Activated naive CD4-positive, alpha-beta T cell treated with anti-CD3 and anti-CD28 coated beads for 36 hours (primary cell): ENCODE measurements around the gene TMEM39A. TPM values are rescaled to one million over a fixed set of nuclear protein-coding genes. Genes with fewer than 3 reads are reported as not detected.
A peak's percentile ranks its signal among the peaks of the same experiment; 100 is the strongest.

Source experiments
- CTCF ChIA-PET: fragments of 350-600 bp; sonication (Branson Sonifier 250); formaldehyde crosslinking; loops from one replicate; lab custom pipeline; 2021; ENCODE audit warnings: antibody characterized with exemption; lab: Charles Lee
- DNase-seq: peaks from one replicate; pipeline ENCODE4 v3.0.0-alpha.2; 2020
- H3K27ac Mint-ChIP-seq: one replicate; pipeline ENCODE4 v1.8.0; 2021; ENCODE audit warnings: mild to moderate bottlenecking, mixed read lengths
- H3K27me3 Mint-ChIP-seq: one replicate; pipeline ENCODE4 v1.8.0; 2021; ENCODE audit warnings: low read depth, mixed read lengths
- H3K36me3 Mint-ChIP-seq: one replicate; pipeline ENCODE4 v1.8.0; 2021; ENCODE audit warnings: low read depth, mixed read lengths
- H3K4me1 Mint-ChIP-seq: one replicate; pipeline ENCODE4 v1.8.0; 2021; ENCODE audit warnings: low read depth, mixed read lengths
- H3K4me3 Mint-ChIP-seq: one replicate; pipeline ENCODE4 v1.8.0; 2021; ENCODE audit warnings: mild to moderate bottlenecking, moderate library complexity, mixed read lengths
- H3K9me3 Mint-ChIP-seq: one replicate; pipeline ENCODE4 v1.8.0; 2021; ENCODE audit warnings: mixed read lengths
- intact Hi-C: fragments of 100-400 bp; cut with micrococcal nuclease; formaldehyde crosslinking; loops from one replicate; pipeline ENCODE4 v1.15.1; 2023
- total RNA-seq, 2 experiments: library from RNA; stranded (reverse); gene quantifications; one replicate each; pipeline ENCODE4 v1.2.3, GENCODE V29; 2021

TMEM39A gene
- total RNA-seq, 2 experiments from 2014 or later = 21.4 to 26.9 TPM

- Mint-ChIP-seq H3K27ac (no peak overlapping the region), H3K9me3 (no peaks in the 10 kb centered on the region), H3K4me3 (no peak overlapping the region), H3K27me3 (no peaks in the 10 kb centered on the region), H3K4me1 (no peaks in the 10 kb centered on the region), H3K36me3 (peaks cover 16% of the 10 kb centered on the region)
- CTCF ChIA-PET = no interaction called here
- intact Hi-C loops = no loop called here
- no peak for DNase-seq
These were observed 55.0 kb downstream of the TMEM39A start for GRCh38 chr3:119408243-119408950.

GRCh38 chr3:119405315-119405714 lies 58.1 kb downstream of the TMEM39A start:
- no peak for DNase-seq
- CTCF ChIA-PET = interaction anchor here (1.4 kb wide), 1 partner anchor 10 kb away, joined by 3 read pairs; no protein-coding TSS in a partner anchor

GRCh38 chr3:119403201-119403600 lies 60.2 kb downstream of the TMEM39A start:
- no peak for DNase-seq
- H3K9me3 Mint-ChIP-seq = no peaks in the 10 kb centered on the region
- no peak overlapping the region for H3K27ac Mint-ChIP-seq
- peaks cover 10% of the 10 kb centered on the region for H3K4me1 Mint-ChIP-seq
- no peaks in the 10 kb centered on the region for H3K27me3 Mint-ChIP-seq
- CTCF ChIA-PET = interaction anchor here (0.7 kb wide), 1 partner anchor 14 kb away, joined by 3 read pairs; no protein-coding TSS in a partner anchor
- intact Hi-C loops = no loop called here
- H3K4me3 Mint-ChIP-seq = no peak overlapping the region
- peaks cover 14% of the 10 kb centered on the region for H3K36me3 Mint-ChIP-seq

More at GRCh38 chr3:119405315-119405714, 58.1 kb downstream of the TMEM39A start:
- no peak overlapping the region for H3K4me3 Mint-ChIP-seq
- no peaks in the 10 kb centered on the region for H3K27me3 Mint-ChIP-seq
- intact Hi-C loops = no loop called here
- peaks cover 15% of the 10 kb centered on the region for H3K36me3 Mint-ChIP-seq
- H3K9me3 Mint-ChIP-seq = no peaks in the 10 kb centered on the region
- H3K27ac Mint-ChIP-seq = no peak overlapping the region
- H3K4me1 Mint-ChIP-seq = peaks cover 10% of the 10 kb centered on the region

GRCh38 chr3:119402791-119403190 lies 60.6 kb downstream of the TMEM39A start:
- CTCF ChIA-PET = interaction anchor here (0.7 kb wide), 1 partner anchor 14 kb away, joined by 3 read pairs; no protein-coding TSS in a partner anchor

GRCh38 chr3:119401503-119402440 lies 61.6 kb downstream of the TMEM39A start:
- CTCF ChIA-PET = no interaction called here

More at GRCh38 chr3:119402791-119403190, 60.6 kb downstream of the TMEM39A start:
- Mint-ChIP-seq H3K4me1 (peaks cover 10% of the 10 kb centered on the region), H3K36me3 (peaks cover 14% of the 10 kb centered on the region), H3K9me3 (no peaks in the 10 kb centered on the region), H3K27ac (no peak overlapping the region), H3K27me3 (no peaks in the 10 kb centered on the region), H3K4me3 (no peak overlapping the region)
- DNase-seq = no peak
- intact Hi-C loops = no loop called here

GRCh38 chr3:119401069-119401468 lies 62.3 kb downstream of the TMEM39A start:
- peaks cover 12% of the 10 kb centered on the region for H3K4me1 Mint-ChIP-seq
- CTCF ChIA-PET = no interaction called here
- DNase-seq = no peak
- no peak overlapping the region for H3K4me3 Mint-ChIP-seq
- peaks cover 14% of the 10 kb centered on the region for H3K36me3 Mint-ChIP-seq
- H3K9me3 Mint-ChIP-seq = no peaks in the 10 kb centered on the region
- no peaks in the 10 kb centered on the region for H3K27me3 Mint-ChIP-seq
- no peak overlapping the region for H3K27ac Mint-ChIP-seq
- intact Hi-C loops = loop anchor here (2.0 kb wide), 1 partner anchor 62 kb away; the partner anchor contains the start of gene TMEM39A

More at GRCh38 chr3:119401503-119402440, 61.6 kb downstream of the TMEM39A start:
- Mint-ChIP-seq H3K36me3 (peaks cover 14% of the 10 kb centered on the region), H3K27ac (peak overlapping the region; percentile 27), H3K4me1 (peaks cover 10% of the 10 kb centered on the region), H3K4me3 (no peak overlapping the region), H3K9me3 (no peaks in the 10 kb centered on the region), H3K27me3 (no peaks in the 10 kb centered on the region)
- intact Hi-C loops = loop anchor here (2.0 kb wide), 1 partner anchor 61 kb away; the partner anchor contains the start of gene TMEM39A
- no peak for DNase-seq

GRCh38 chr3:119400466-119400865 lies 62.9 kb downstream of the TMEM39A start:
- Mint-ChIP-seq H3K27me3 (no peaks in the 10 kb centered on the region), H3K9me3 (no peaks in the 10 kb centered on the region), H3K4me3 (no peak overlapping the region), H3K4me1 (peaks cover 18% of the 10 kb centered on the region), H3K36me3 (peaks cover 17% of the 10 kb centered on the region), H3K27ac (no peak overlapping the region)
- CTCF ChIA-PET = no interaction called here
- intact Hi-C loops = loop anchor here (2.0 kb wide), 1 partner anchor 62 kb away; the partner anchor contains the start of gene TMEM39A
- no peak for DNase-seq

- Mint-ChIP-seq H3K27ac (no peak overlapping the region), H3K9me3 (no peaks in the 10 kb centered on the region), H3K27me3 (no peaks in the 10 kb centered on the region), H3K4me1 (peaks cover 18% of the 10 kb centered on the region), H3K36me3 (peaks cover 28% of the 10 kb centered on the region), H3K4me3 (no peak overlapping the region)
- CTCF ChIA-PET = interaction anchor here (0.6 kb wide), 1 partner anchor 20 kb away, joined by 4 read pairs; no protein-coding TSS in a partner anchor
- intact Hi-C loops = no loop called here
- no peak for DNase-seq
These were observed 66.5 kb downstream of the TMEM39A start for GRCh38 chr3:119396870-119397269.

- DNase-seq = no peak
- Mint-ChIP-seq H3K4me3 (no peak overlapping the region), H3K36me3 (peaks cover 23% of the 10 kb centered on the region), H3K27me3 (no peaks in the 10 kb centered on the region), H3K27ac (no peak overlapping the region), H3K9me3 (no peaks in the 10 kb centered on the region), H3K4me1 (peaks cover 11% of the 10 kb centered on the region)
- intact Hi-C loops = no loop called here
- CTCF ChIA-PET = no interaction called here
These were observed 67.5 kb downstream of the TMEM39A start for GRCh38 chr3:119395923-119396358.

GRCh38 chr3:119388577-119388976 lies 74.8 kb downstream of the TMEM39A start:
- DNase-seq = no peak
- Mint-ChIP-seq H3K36me3 (peaks cover 23% of the 10 kb centered on the region), H3K27me3 (no peaks in the 10 kb centered on the region), H3K27ac (no peak overlapping the region), H3K4me1 (no peaks in the 10 kb centered on the region), H3K4me3 (no peak overlapping the region), H3K9me3 (no peaks in the 10 kb centered on the region)
- CTCF ChIA-PET = no interaction called here
- intact Hi-C loops = no loop called here

- no peaks in the 10 kb centered on the region for H3K27me3 Mint-ChIP-seq
- H3K4me3 Mint-ChIP-seq = no peak overlapping the region
- CTCF ChIA-PET = no interaction called here
- no peaks in the 10 kb centered on the region for H3K9me3 Mint-ChIP-seq
- H3K27ac Mint-ChIP-seq = no peak overlapping the region
- H3K4me1 Mint-ChIP-seq = no peaks in the 10 kb centered on the region
- intact Hi-C loops = no loop called here
- DNase-seq = no peak
- peaks cover 6% of the 10 kb centered on the region for H3K36me3 Mint-ChIP-seq
These were observed 81.3 kb downstream of the TMEM39A start for GRCh38 chr3:119382134-119382533.

GRCh38 chr3:119380697-119381096 lies 82.7 kb downstream of the TMEM39A start:
- no peak overlapping the region for H3K4me3 Mint-ChIP-seq
- no peaks in the 10 kb centered on the region for H3K4me1 Mint-ChIP-seq
- no peak for DNase-seq
- H3K9me3 Mint-ChIP-seq = no peaks in the 10 kb centered on the region
- no peaks in the 10 kb centered on the region for H3K27me3 Mint-ChIP-seq
- peaks cover 4% of the 10 kb centered on the region for H3K36me3 Mint-ChIP-seq
- CTCF ChIA-PET = no interaction called here
- intact Hi-C loops = no loop called here
- no peak overlapping the region for H3K27ac Mint-ChIP-seq
